Spleen (tissue), 7 donors: ENCODE results near the gene ALKBH6.

Source experiments
- CTCF ChIP-seq, 11 experiments: fragments of 200-600 bp in 7 of 11; fragments of 450-650 bp in 4 of 11; sonication (generic) in 4 of 11; IDR thresholded peaks in 8 of 11; conservative IDR thresholded peaks in 3 of 11; 1 replicate in 7 of 11; 2 replicates in 4 of 11; pipeline versions ENCODE4 v1.4.0 to v1.8.0; 2016 to 2021; ENCODE audit warnings: antibody characterized with exemption in 11 of 11, inconsistent platforms in 4 of 11, mild to moderate bottlenecking in 1 of 11
- POLR2AphosphoS5 ChIP-seq, 3 donors: sonication (generic); formaldehyde crosslinking; IDR thresholded peaks; one replicate each; pipeline ENCODE4 v1.5.1; 2017; ENCODE audit warnings: antibody characterized with exemption in 3 of 3
- donor health status: DM: no; HTN: no; CAD: no; lungs with moderate emphysema.
- donor health status: DM: no; HTN: no; CAD: no.
- donor health status: DM: no; HTN: no; CAD: no.

GRCh38 chr19:36032251-36033104 lies 18.5 kb upstream of the ALKBH6 start, which contains the start of gene CLIP3:
- TF ChIP-seq CTCF (IDR thresholded peaks at IDR 0.05 in 8 of 11, conservative IDR thresholded peaks at IDR 0.05 in 3 of 11) (peak in 1 of 11 experiments; percentile 27), POLR2AphosphoS5 (IDR thresholded peaks at IDR 0.05) (peak in 2 of 3 donors; percentile 59)
